Endothelial cell of umbilical vein (primary cell): ENCODE data around the gene RAB40AL. TPM values are rescaled to one million over a fixed set of nuclear protein-coding genes. Genes with fewer than 3 reads are reported as not detected.

Experiments
- BruUV-seq: library from RNA; stranded (reverse); fragments of 400-500 nt; replicated peaks from 2 replicates; lab custom pipeline; 2021; lab: Mats Ljungman, UMichigan
- CTCF ChIA-PET: fragments of 300-600, 350-600 bp; sonication (Branson Sonifier 250); formaldehyde crosslinking; loops from one replicate; lab custom pipeline; 2021; ENCODE audit warnings: antibody characterized with exemption, inconsistent platforms; lab: Charles Lee
- POLR2A ChIA-PET: fragments of 300-600, 350-600 bp; sonication (Branson Sonifier 250); formaldehyde crosslinking; loops from one replicate; lab custom pipeline; 2021; ENCODE audit warnings: antibody characterized with exemption, inconsistent platforms; lab: Charles Lee
- DNase-seq: peaks from one replicate; pipeline ENCODE4 v3.0.0-alpha.2; 2011; ENCODE audit warnings: low read depth, low spot score
- FAIRE-seq: peaks from 2 replicates; lab custom pipeline; 2011; peaks lifted over from hg19 to GRCh38; lab: Jason Lieb, UNC
- H2AFZ ChIP-seq: 2 replicates; pipeline ENCODE4 v1.6.0; 2012; ENCODE audit warnings: low read depth, low read length, control low read depth, inconsistent platforms
- H3K27ac ChIP-seq: 2 replicates; pipeline ENCODE4 v1.5.1; 2011; ENCODE audit warnings: low read depth, mild to moderate bottlenecking, control low read depth, low read length, moderate library complexity; ENCODE audit not compliant: insufficient read depth
- H3K27me3 ChIP-seq, 2 experiments: 2 replicates each; pipeline versions ENCODE4 v1.6.0 to v1.6.1; 2011; ENCODE audit warnings: low read length in 2 of 2, mixed read lengths in 1 of 2; ENCODE audit not compliant: control insufficient read depth in 2 of 2, insufficient read depth in 2 of 2
- H3K36me3 ChIP-seq, 2 experiments: 2 replicates in 1 of 2; 3 replicates in 1 of 2; pipeline ENCODE4 v1.5.1; 2011; ENCODE audit warnings: low read length in 2 of 2, mild to moderate bottlenecking in 1 of 2, moderate library complexity in 1 of 2; ENCODE audit not compliant: control insufficient read depth in 2 of 2, insufficient read depth in 2 of 2; ENCODE audit errors: extremely low read depth in 1 of 2
- H3K4me1 ChIP-seq: 3 replicates; pipeline ENCODE4 v1.5.1; 2011; ENCODE audit warnings: mild to moderate bottlenecking, low read length; ENCODE audit not compliant: control insufficient read depth, insufficient read depth; ENCODE audit errors: extremely low read depth
- H3K4me2 ChIP-seq: 2 replicates; pipeline ENCODE4 v1.6.1; 2011; ENCODE audit warnings: low read length, control low read depth, mixed read lengths; ENCODE audit not compliant: insufficient read depth
- H3K4me3 ChIP-seq, 3 experiments: fragments of 200-600 bp in 1 of 3; sonication (generic), shearing (Covaris generic) in 1 of 3; replicated peaks in 1 of 3; 2 replicates each; pipeline ENCODE4 v1.5.1; 2011 to 2016; ENCODE audit warnings: control low read depth in 3 of 3, low read length in 3 of 3, mild to moderate bottlenecking in 2 of 3, inconsistent platforms in 1 of 3, low read depth in 1 of 3, moderate library complexity in 1 of 3; ENCODE audit not compliant: insufficient read depth in 1 of 3
- H3K79me2 ChIP-seq: 2 replicates; pipeline ENCODE4 v1.6.0; 2012; ENCODE audit warnings: low read length, inconsistent platforms; ENCODE audit not compliant: control insufficient read depth, insufficient read depth
- H3K9ac ChIP-seq: replicated peaks from 2 replicates; pipeline ENCODE3; 2011; ENCODE audit warnings: low read length, control low read depth; ENCODE audit not compliant: insufficient read depth; ENCODE audit errors: extremely low read depth
- H3K9me1 ChIP-seq: replicated peaks from 3 replicates; pipeline ENCODE4 v1.6.0; 2011; ENCODE audit warnings: mild to moderate bottlenecking, low read length; ENCODE audit not compliant: control insufficient read depth, insufficient read depth; ENCODE audit errors: extremely low read depth
- H3K9me3 ChIP-seq: replicated peaks from 2 replicates; pipeline ENCODE4 v1.5.1; 2012; ENCODE audit warnings: low read length, inconsistent platforms; ENCODE audit not compliant: control insufficient read depth, insufficient read depth
- H4K20me1 ChIP-seq: replicated peaks from 2 replicates; pipeline ENCODE3; 2011; ENCODE audit warnings: mild to moderate bottlenecking, low read length; ENCODE audit not compliant: control insufficient read depth, insufficient read depth; ENCODE audit errors: extremely low read depth
- CTCF ChIP-seq, 2 donors: IDR thresholded peaks; 1 replicate in 1 of 2; 2 replicates in 1 of 2; pipeline ENCODE4 v1.5.1; 2011; ENCODE audit warnings: low read length in 2 of 2, mild to moderate bottlenecking in 2 of 2, moderate library complexity in 2 of 2, control low read depth in 1 of 2, inconsistent platforms in 1 of 2, low read depth in 1 of 2; ENCODE audit not compliant: insufficient read depth in 1 of 2; ENCODE audit errors: extremely low read depth in 1 of 2
- EZH2 ChIP-seq: IDR thresholded peaks from 2 replicates; pipeline ENCODE4 v1.6.1; 2012; ENCODE audit warnings: borderline replicate concordance, low read depth, mild to moderate bottlenecking, moderate library complexity, low read length, inconsistent platforms; ENCODE audit not compliant: severe bottlenecking
- FOS ChIP-seq: IDR thresholded peaks from 2 replicates; pipeline ENCODE4 v1.6.1; 2011; ENCODE audit warnings: mild to moderate bottlenecking, low read length, moderate library complexity, borderline replicate concordance; ENCODE audit not compliant: insufficient read depth
- GATA2 ChIP-seq: IDR thresholded peaks from 2 replicates; pipeline ENCODE4 v1.7.0; 2011; ENCODE audit warnings: low read depth, mild to moderate bottlenecking, moderate library complexity, mixed read lengths, low read length; ENCODE audit not compliant: insufficient read length, insufficient read depth
- JUN ChIP-seq: IDR thresholded peaks from 2 replicates; pipeline ENCODE4 v1.6.1; 2011; ENCODE audit warnings: borderline replicate concordance, low read depth; ENCODE audit not compliant: insufficient read length, insufficient read depth
- MAX ChIP-seq: IDR thresholded peaks from 2 replicates; pipeline ENCODE4 v1.6.1; 2011; ENCODE audit not compliant: insufficient read depth, insufficient read length
- MYC ChIP-seq: IDR thresholded peaks from one replicate; pipeline ENCODE4 v1.6.1; 2011; ENCODE audit warnings: mild to moderate bottlenecking, low read depth, low read length
- POLR2A ChIP-seq: IDR thresholded peaks from 2 replicates; pipeline ENCODE4 v1.6.1; 2012; ENCODE audit warnings: low read depth, mild to moderate bottlenecking, control low read depth, low read length
- POLR2AphosphoS5 ChIP-seq: IDR thresholded peaks from 2 replicates; pipeline ENCODE4 v1.6.1; 2012; ENCODE audit warnings: low read depth, mild to moderate bottlenecking, control low read depth, low read length, moderate library complexity; ENCODE audit not compliant: insufficient read depth
- dilution Hi-C: fragments of 300-500 bp; cut with MboI; formaldehyde crosslinking; loops from one replicate; pipeline ENCODE4 v1.15.0; 2019; ENCODE audit warnings: low sequenced_read_pairs; ENCODE audit not compliant: extremely low pct_ligation_motif_present
- intact Hi-C: fragments of 100-400 bp; cut with micrococcal nuclease; formaldehyde crosslinking; loops from one replicate; pipeline ENCODE4 v1.10.0; 2022
- polyA plus RNA-seq, 4 experiments: library from polyadenylated mRNA; depleted of rRNA in 3 of 4; stranded (reverse) in 3 of 4; unstranded in 1 of 4; fragments of >200 nt; gene quantifications; 2 replicates each; pipeline versions ENCODE4 v1.2.1 to v1.2.3, GENCODE V29; 2011 to 2012; ENCODE audit warnings: missing spikeins in 1 of 4
- total RNA-seq: library from RNA; stranded (reverse); gene quantifications from 2 replicates; pipeline ENCODE4 v1.2.3, GENCODE V29; 2021

Gene RAB40AL
- total and polyA plus RNA-seq, 2 donors (not counting 3 experiments of a cell fraction or from before 2014, with no cell fraction given), result 0.68 to 1.4 TPM

- DNase-seq (no peak), FAIRE-seq (peak; percentile 15)
- no peak overlapping the region for H3K9ac ChIP-seq
- H3K4me3 ChIP-seq, result no peak overlapping the region
- H3K27me3 ChIP-seq, result no peaks in the 10 kb centered on the region
- H3K9me3 ChIP-seq, result no peaks in the 10 kb centered on the region
- TF ChIP-seq POLR2A (no peak), FOS (peak; percentile 13)
- BruUV-seq, result no TSS peak
- H2AFZ ChIP-seq, result no peak overlapping the region
- no peak overlapping the region for H3K4me2 ChIP-seq
- ChIA-PET POLR2A (no interaction called here), CTCF (interaction anchor here (1.1 kb wide), 1 partner anchor 10 kb away, joined by 3 read pairs; no protein-coding TSS in a partner anchor)
- no peaks in the 10 kb centered on the region for H3K9me1 ChIP-seq
- dilution Hi-C loops (no loop called here), intact Hi-C loops (no loop called here)
- no peaks in the 10 kb centered on the region for H4K20me1 ChIP-seq
- no peaks in the 10 kb centered on the region for H3K79me2 ChIP-seq
- no peaks in the 10 kb centered on the region for H3K36me3 ChIP-seq
- H3K4me1 ChIP-seq, result no peaks in the 10 kb centered on the region
- H3K27ac ChIP-seq, result no peak overlapping the region
Measured at GRCh38 chrX:102957751-102958150, 20.7 kb downstream of the RAB40AL start.

GRCh38 chrX:102958794-102959193 is 21.7 kb downstream of the RAB40AL start:
- Histone ChIP-seq H3K9me3 (no peaks in the 10 kb centered on the region), H4K20me1 (no peaks in the 10 kb centered on the region), H3K4me1 (no peaks in the 10 kb centered on the region), H3K9me1 (no peaks in the 10 kb centered on the region), H3K36me3 (no peaks in the 10 kb centered on the region), H2AFZ (no peak overlapping the region), H3K4me3 (no peak overlapping the region), H3K79me2 (no peaks in the 10 kb centered on the region), H3K27me3 (no peaks in the 10 kb centered on the region), H3K27ac (no peak overlapping the region), H3K9ac (no peak overlapping the region), H3K4me2 (no peak overlapping the region)
- dilution Hi-C loops (no loop called here), intact Hi-C loops (no loop called here)
- TF ChIP-seq CTCF (IDR thresholded peaks at IDR 0.05; ENCODE audit: extremely low read depth in 1 of 2, insufficient read depth in 1 of 2, low read depth in 1 of 2, low read length in 2 of 2) (no peak), POLR2A (no peak), EZH2 (no peak), MYC (no peak), GATA2 (no peak), POLR2AphosphoS5 (no peak), FOS (no peak), MAX (no peak), JUN (no peak)
- DNase-seq, result no peak
- POLR2A ChIA-PET, result no interaction called here
- FAIRE-seq, result no peak
- CTCF ChIA-PET, result interaction anchor here (5.2 kb wide), 1 partner anchor 8 kb away, joined by 37 read pairs; no protein-coding TSS in a partner anchor
- no TSS peak for BruUV-seq
